Omental fat pad (tissue), 4 donors: Measurements from ENCODE around the gene COPS3. TPM values are rescaled to one million over a fixed set of nuclear protein-coding genes. Genes with fewer than 3 reads are reported as not detected.

Experiments
- ATAC-seq: fragments of 150-250 bp; one replicate; pipeline ENCODE4 v1.9.1; 2016; ENCODE audit warnings: mild to moderate bottlenecking, moderate library complexity; ENCODE audit not compliant: low FRiP score
- DNase-seq: peaks from one replicate; pipeline ENCODE4 v3.0.0-alpha.2; 2019; ENCODE audit warnings: low spot score
- total RNA-seq, 4 donors: library from RNA; depleted of rRNA; stranded (reverse); fragments of >200 nt; gene quantifications; one replicate each; pipeline ENCODE4 v1.1.0, GENCODE V29; 2016
- TF ChIP-seq, protein P1 (sequence below), 3 donors: fragments of 450-650 bp; IDR thresholded peaks; one replicate each; pipeline ENCODE4 v1.5.1; 2016 to 2017; ENCODE audit warnings: antibody characterized with exemption in 3 of 3, mild to moderate bottlenecking in 3 of 3, moderate library complexity in 2 of 3

COPS3 gene
- total RNA-seq: 10 to 100 TPM; 39.9 to 68.9 (median 49.5) TPM

DNA sequence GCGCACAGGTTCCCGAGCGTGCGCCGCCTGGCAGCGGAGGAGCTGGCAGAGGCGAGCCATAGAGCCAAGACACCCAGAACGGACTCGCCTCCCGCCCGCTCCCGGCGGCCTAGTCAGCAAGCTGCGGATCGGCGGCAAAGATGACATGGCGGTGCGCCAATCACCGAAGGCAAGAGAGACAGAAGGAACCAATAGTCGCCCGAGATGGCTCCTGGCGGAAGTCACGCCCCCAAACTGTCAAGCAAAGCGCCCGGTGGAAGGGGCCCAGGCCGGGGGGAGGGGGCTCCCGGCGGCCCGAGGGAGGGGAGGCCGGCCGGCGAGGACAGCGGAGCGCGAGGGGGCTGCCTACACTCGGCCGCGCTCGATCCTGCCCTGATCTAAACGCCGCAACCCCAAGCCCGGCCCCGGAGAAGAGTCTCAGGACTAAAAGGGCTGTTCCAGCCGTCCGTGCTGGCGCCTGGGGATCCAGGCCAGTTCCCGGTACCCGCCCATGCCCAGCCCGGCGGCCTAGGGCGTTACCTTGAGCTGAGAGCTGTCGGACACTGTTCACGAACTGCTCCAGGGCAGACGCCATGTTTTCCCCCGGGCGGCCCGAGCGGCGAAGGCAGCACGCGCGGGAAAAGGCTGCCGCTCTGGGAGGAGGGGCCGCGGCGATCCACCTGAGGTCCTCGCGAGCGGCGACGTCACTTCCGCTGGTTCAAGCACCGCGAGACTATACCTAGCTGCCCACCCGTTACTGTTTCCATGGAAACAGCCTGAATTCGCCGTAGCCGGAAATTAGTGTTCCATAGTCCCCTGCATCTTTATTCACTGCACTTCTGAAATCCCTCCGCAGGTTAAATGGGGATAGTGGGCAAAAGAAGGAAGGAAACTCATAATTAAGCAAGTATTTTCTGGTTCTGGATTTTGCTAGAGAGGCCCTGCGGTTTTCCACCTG is at the start of gene COPS3:
COPS3 (minus strand) TSS at position 634 of the 937 bp plus-strand sequence; CDS start at position 574, 60 bp downstream.
- TF ChIP-seq, protein P1, sequence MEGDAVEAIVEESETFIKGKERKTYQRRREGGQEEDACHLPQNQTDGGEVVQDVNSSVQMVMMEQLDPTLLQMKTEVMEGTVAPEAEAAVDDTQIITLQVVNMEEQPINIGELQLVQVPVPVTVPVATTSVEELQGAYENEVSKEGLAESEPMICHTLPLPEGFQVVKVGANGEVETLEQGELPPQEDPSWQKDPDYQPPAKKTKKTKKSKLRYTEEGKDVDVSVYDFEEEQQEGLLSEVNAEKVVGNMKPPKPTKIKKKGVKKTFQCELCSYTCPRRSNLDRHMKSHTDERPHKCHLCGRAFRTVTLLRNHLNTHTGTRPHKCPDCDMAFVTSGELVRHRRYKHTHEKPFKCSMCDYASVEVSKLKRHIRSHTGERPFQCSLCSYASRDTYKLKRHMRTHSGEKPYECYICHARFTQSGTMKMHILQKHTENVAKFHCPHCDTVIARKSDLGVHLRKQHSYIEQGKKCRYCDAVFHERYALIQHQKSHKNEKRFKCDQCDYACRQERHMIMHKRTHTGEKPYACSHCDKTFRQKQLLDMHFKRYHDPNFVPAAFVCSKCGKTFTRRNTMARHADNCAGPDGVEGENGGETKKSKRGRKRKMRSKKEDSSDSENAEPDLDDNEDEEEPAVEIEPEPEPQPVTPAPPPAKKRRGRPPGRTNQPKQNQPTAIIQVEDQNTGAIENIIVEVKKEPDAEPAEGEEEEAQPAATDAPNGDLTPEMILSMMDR (IDR thresholded peaks at IDR 0.05): no peak
- peak; percentile 98 for DNase-seq
- ATAC-seq: peak; percentile 98

DNA sequence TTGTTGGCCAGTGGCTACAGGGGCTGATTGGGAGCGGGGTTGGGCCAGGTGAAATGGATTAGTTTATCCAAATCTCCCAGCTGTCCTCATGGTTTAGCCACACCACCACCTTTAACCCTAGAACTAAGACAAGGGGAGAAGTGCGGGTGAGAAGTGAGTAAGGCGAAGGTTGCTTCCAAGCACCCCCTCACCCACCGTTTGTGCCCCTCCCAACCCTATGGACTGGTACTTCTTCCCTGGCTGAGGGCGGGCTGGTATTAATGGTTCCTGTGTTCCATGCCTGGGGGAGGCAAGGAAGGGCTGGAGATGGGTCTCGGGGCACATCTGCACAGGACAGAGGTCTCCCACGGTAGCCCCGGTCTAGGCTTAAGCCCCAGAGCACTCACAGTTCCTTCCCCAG is 47.2 kb upstream of the COPS3 start:
- ATAC-seq: no peak
- TF ChIP-seq, protein P1 (IDR thresholded peaks at IDR 0.05): no peak
- no peak for DNase-seq

DNA sequence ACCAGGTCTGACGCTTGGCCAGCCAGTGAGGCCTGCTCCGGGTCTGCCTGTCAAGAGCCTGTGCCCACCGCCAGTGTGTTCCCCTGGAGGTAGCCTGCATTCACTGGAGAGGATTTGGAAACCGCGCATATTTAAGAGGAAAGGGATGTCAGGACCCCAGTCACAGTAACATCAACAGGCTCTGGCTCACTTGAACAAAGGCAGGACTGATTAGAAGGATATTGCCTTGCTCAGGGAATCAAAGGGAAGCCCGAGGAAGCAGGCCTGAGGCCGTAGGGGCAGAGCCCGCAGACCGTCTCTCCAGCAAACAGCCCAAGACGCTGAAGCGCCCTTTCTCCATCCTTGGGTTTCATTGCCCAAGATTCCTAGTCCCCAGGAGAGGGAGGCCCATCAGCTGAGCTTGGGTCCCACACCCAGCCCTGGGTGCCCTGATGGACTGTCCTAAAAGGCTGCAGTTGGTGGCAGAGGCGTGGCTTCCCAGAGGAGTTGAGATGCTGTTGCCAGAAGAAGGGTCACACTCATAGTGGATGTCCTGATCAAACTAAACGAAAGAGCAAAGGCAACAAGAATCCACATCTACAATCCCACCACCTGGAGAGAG is 45.3 kb upstream of the COPS3 start:
- TF ChIP-seq, protein P1 (IDR thresholded peaks at IDR 0.05): no peak
- DNase-seq: no peak
- no peak for ATAC-seq

DNA sequence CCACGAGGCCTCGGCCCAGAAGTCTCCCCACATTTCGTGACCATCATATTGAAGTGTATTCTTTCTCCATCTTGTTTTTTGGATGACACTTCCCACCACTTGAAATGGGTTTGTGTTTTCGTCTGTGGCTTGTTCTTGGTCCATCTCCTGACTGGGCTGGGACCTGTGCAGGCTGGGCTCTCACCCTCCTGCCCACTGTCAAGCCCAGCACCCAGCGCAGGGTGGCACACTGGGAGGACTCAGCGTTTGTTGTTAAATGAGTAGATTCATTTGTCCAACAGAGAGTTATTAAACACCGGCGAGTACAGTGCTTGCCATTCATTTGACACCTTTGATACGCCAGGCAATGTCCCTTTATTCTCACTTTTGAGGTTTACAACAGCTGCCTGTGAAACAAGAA is 44.8 kb upstream of the COPS3 start:
- TF ChIP-seq, protein P1 (IDR thresholded peaks at IDR 0.05): no peak
- ATAC-seq (no peak), DNase-seq (no peak)

DNA sequence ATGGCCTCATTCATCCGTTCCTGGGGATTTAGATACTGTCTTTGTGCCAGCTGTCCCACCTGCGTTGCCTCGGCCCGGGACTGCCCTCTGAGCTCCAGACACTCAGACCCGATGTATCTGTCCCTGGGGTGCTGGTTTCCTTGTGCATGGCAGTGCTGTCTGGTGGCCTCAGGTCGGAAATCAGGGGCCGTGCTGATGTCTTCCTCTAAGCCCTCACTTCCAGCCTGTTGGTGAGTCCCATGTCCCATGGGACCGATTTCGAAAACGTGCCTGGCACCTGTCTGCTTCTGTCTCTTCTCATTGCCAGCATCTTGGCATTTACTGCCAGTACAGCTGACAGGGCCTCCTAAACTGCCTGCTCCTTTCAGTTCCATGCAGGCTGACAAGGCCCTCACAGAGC is 44.2 kb upstream of the COPS3 start:
- TF ChIP-seq, protein P1 (IDR thresholded peaks at IDR 0.05): no peak
- no peak for ATAC-seq
- DNase-seq: no peak

DNA sequence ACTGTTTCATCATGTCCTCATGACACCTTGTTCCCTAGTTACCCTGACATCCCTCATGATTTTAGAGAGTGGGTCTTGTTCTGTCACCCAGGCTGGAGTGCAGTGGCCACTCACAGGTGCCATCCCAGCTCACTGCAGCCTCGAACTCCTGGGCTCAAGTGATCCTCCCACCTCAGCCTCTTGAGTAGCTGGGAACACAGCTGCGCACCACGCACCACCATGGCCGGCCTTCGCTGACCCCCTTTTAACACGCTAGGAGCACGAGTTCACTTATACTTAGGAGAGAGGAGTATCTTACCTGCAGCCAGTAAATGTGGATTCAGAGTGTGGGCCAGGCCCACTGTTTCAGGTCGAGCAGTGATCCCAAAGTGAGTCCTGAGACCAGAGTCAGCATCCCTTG is 43.6 kb upstream of the COPS3 start:
- no peak for DNase-seq
- TF ChIP-seq, protein P1 (IDR thresholded peaks at IDR 0.05): no peak
- ATAC-seq: no peak
